Mucosa of descending colon (tissue), 3 donors: Measurements from ENCODE around the gene FLT3. TPM values are rescaled to one million over a fixed set of nuclear protein-coding genes. Genes with fewer than 3 reads are reported as not detected.
A peak's percentile ranks its signal among the peaks of the same experiment; 100 is the strongest.

Experiments
- ATAC-seq: fragments of 200-7000 bp; cut with Tn5 transposase; one replicate; pipeline ENCODE4 v1.9.1; 2020; ENCODE audit warnings: mild to moderate bottlenecking, moderate library complexity
- DNase-seq, 3 donors: peaks; one replicate each; pipeline ENCODE4 v3.0.0-alpha.2; 2020
- H3K36me3 ChIP-seq: fragments of 200-600 bp; one replicate; pipeline ENCODE4 v1.8.0; 2021; ENCODE audit warnings: low read depth, mild to moderate bottlenecking
- H3K4me1 ChIP-seq: fragments of 200-600 bp; one replicate; pipeline ENCODE4 v1.8.0; 2021; ENCODE audit warnings: low read depth, mild to moderate bottlenecking
- H3K4me3 ChIP-seq: fragments of 200-600 bp; one replicate; pipeline ENCODE4 v1.8.0; 2021; ENCODE audit warnings: mild to moderate bottlenecking
- H3K9me3 ChIP-seq: fragments of 200-600 bp; one replicate; pipeline ENCODE4 v1.8.0; 2021; ENCODE audit warnings: mild to moderate bottlenecking
- CTCF ChIP-seq: fragments of 200-600 bp; IDR thresholded peaks from one replicate; pipeline ENCODE4 v1.8.0; 2022; ENCODE audit warnings: antibody characterized with exemption, mild to moderate bottlenecking
- intact Hi-C, 2 donors: fragments of 100-400 bp; cut with DNase I in 1 of 2; cut with micrococcal nuclease in 1 of 2; formaldehyde crosslinking; loops; one replicate each; pipeline versions ENCODE4 v1.11.0 to v1.11.1; 2022; cut with DNase I, micrococcal nuclease
- total RNA-seq, 3 donors: library from RNA; stranded (reverse); fragmentation: NEBNext Ultra II Directional in 2 of 3; extraction: Animal tissue kit (Norgen Biotek cat#: 25700) in 2 of 3; gene quantifications; one replicate each; pipeline versions ENCODE4 v1.2.1 to v1.2.4, GENCODE V29; 2021 to 2023
- donor health status: DM: no; HTN: no; CAD: no; lungs with moderate emphysema.
- donor health status: DM: no; HTN: no; CAD: no.
- donor health status: DM: no; HTN: yes; CAD: no.

The FLT3 gene
- total RNA-seq, 3 donors from 2014 or later: 0.09 to 0.51 (median 0.41) TPM

GRCh38 chr13:27961227-27962085, 138.9 kb downstream of the FLT3 start:
- H3K9me3 ChIP-seq: no peaks in the 10 kb centered on the region
- no peak overlapping the region for H3K4me3 ChIP-seq
- intact Hi-C loops: no loop called here
- DNase-seq: peak in 1 of 3 donors; percentile 38
- H3K4me1 ChIP-seq: peaks cover 42% of the 10 kb centered on the region
- no peak for ATAC-seq
- H3K36me3 ChIP-seq: no peaks in the 10 kb centered on the region
- no peak for TF ChIP-seq CTCF

GRCh38 chr13:27960362-27961226, 139.8 kb downstream of the FLT3 start:
- H3K4me3 ChIP-seq: no peak overlapping the region
- H3K4me1 ChIP-seq: peaks cover 42% of the 10 kb centered on the region
- ATAC-seq: peak; percentile 81
- peak; percentile 84 to 91 (median 87) for DNase-seq
- H3K9me3 ChIP-seq: no peaks in the 10 kb centered on the region
- peak; percentile 60 for TF ChIP-seq CTCF
- intact Hi-C loops: no loop called here
- H3K36me3 ChIP-seq: no peaks in the 10 kb centered on the region

GRCh38 chr13:27959976-27960361, 140.4 kb downstream of the FLT3 start:
- no peak for TF ChIP-seq CTCF
- peaks cover 42% of the 10 kb centered on the region for H3K4me1 ChIP-seq
- no peak overlapping the region for H3K4me3 ChIP-seq
- intact Hi-C loops: no loop called here
- no peaks in the 10 kb centered on the region for H3K9me3 ChIP-seq
- DNase-seq (no peak), ATAC-seq (no peak)
- H3K36me3 ChIP-seq: no peaks in the 10 kb centered on the region

- Histone ChIP-seq H3K4me3 (no peak overlapping the region), H3K4me1 (peaks cover 37% of the 10 kb centered on the region), H3K9me3 (no peaks in the 10 kb centered on the region), H3K36me3 (no peaks in the 10 kb centered on the region)
- ATAC-seq (no peak), DNase-seq (peak in 1 of 3 donors; percentile 29)
- no peak for TF ChIP-seq CTCF
- intact Hi-C loops: no loop called here
Measured at GRCh38 chr13:27956576-27957300, 143.6 kb downstream of the FLT3 start.

- DNase-seq (no peak), ATAC-seq (no peak)
- H3K36me3 ChIP-seq: no peaks in the 10 kb centered on the region
- intact Hi-C loops: no loop called here
- H3K9me3 ChIP-seq: no peaks in the 10 kb centered on the region
- TF ChIP-seq CTCF: no peak
- no peak overlapping the region for H3K4me3 ChIP-seq
- H3K4me1 ChIP-seq: peaks cover 30% of the 10 kb centered on the region
Measured at GRCh38 chr13:27955014-27955591, 145.3 kb downstream of the FLT3 start.
